DND-41 (cell line): Measurements from ENCODE around the gene PLEKHG3.

Experiments used
- ATAC-seq: fragments of 200-7000 bp; cut with Tn5 transposase; 3 replicates; pipeline ENCODE4 v1.9.1; 2021; ENCODE audit warnings: low read depth; ENCODE audit not compliant: insufficient read depth
- DNase-seq: peaks from one replicate; pipeline ENCODE4 v3.0.0-alpha.2; 2020
- H2AFZ ChIP-seq: 2 replicates; pipeline ENCODE4 v1.6.0; 2012; ENCODE audit warnings: low read depth, low read length
- H3K27ac ChIP-seq: 2 replicates; pipeline ENCODE4 v1.5.1; 2012; ENCODE audit warnings: low read length, inconsistent platforms
- H3K27me3 ChIP-seq: fragments of 200-600 bp; sonication (generic); 2 replicates; pipeline ENCODE4 v1.6.0; 2012; ENCODE audit warnings: low read length, mild to moderate bottlenecking, inconsistent platforms; ENCODE audit not compliant: insufficient read depth, poor library complexity
- H3K36me3 ChIP-seq: 2 replicates; pipeline ENCODE4 v1.5.1; 2012; ENCODE audit warnings: low read length, inconsistent platforms; ENCODE audit not compliant: insufficient read depth
- H3K4me1 ChIP-seq: 2 replicates; pipeline ENCODE4 v1.5.1; 2012; ENCODE audit warnings: mild to moderate bottlenecking, low read length; ENCODE audit not compliant: insufficient read depth
- H3K4me2 ChIP-seq: 2 replicates; pipeline ENCODE4 v1.6.0; 2012; ENCODE audit warnings: mild to moderate bottlenecking, moderate library complexity, low read length, inconsistent platforms; ENCODE audit not compliant: insufficient read depth
- H3K4me3 ChIP-seq, 2 experiments: fragments of 200-600 bp in 1 of 2; shearing (Covaris generic) in 1 of 2; 2 replicates each; pipeline ENCODE4 v1.5.1; 2012 to 2016; ENCODE audit warnings: inconsistent platforms in 2 of 2, low read length in 2 of 2, mild to moderate bottlenecking in 2 of 2, low read depth in 1 of 2, moderate library complexity in 1 of 2
- H3K79me2 ChIP-seq: 2 replicates; pipeline ENCODE4 v1.6.0; 2012; ENCODE audit warnings: low read length, inconsistent platforms; ENCODE audit not compliant: insufficient read depth
- H3K9ac ChIP-seq: 2 replicates; pipeline ENCODE4 v1.6.0; 2012; ENCODE audit warnings: low read depth, mild to moderate bottlenecking, inconsistent platforms, low read length, moderate library complexity
- H3K9me3 ChIP-seq: 2 replicates; pipeline ENCODE4 v1.5.1; 2012; ENCODE audit warnings: low read length, moderate library complexity, mild to moderate bottlenecking, inconsistent platforms; ENCODE audit not compliant: insufficient read depth, severe bottlenecking
- H4K20me1 ChIP-seq: 2 replicates; pipeline ENCODE4 v1.6.0; 2012; ENCODE audit warnings: low read length; ENCODE audit not compliant: insufficient read depth
- CTCF ChIP-seq: IDR thresholded peaks from 2 replicates; pipeline ENCODE4 v1.5.1; 2012; ENCODE audit warnings: borderline replicate concordance, low read length, moderate library complexity, mild to moderate bottlenecking; ENCODE audit not compliant: poor library complexity, severe bottlenecking; ENCODE audit errors: extremely low read depth
- EZH2 ChIP-seq: IDR thresholded peaks from 3 replicates; pipeline ENCODE4 v1.6.1; 2012; ENCODE audit warnings: borderline replicate concordance, low read depth, mild to moderate bottlenecking, moderate library complexity, low read length, inconsistent platforms; ENCODE audit not compliant: severe bottlenecking

The PLEKHG3 gene

GRCh38 chr14:64733899-64734298, 29.7 kb downstream of the PLEKHG3 start:
- Histone ChIP-seq H3K4me3 (no peak overlapping the region), H3K27ac (no peak overlapping the region), H4K20me1 (no peaks in the 10 kb centered on the region), H3K9me3 (no peaks in the 10 kb centered on the region), H3K36me3 (no peaks in the 10 kb centered on the region), H3K79me2 (no peaks in the 10 kb centered on the region), H3K27me3 (no peaks in the 10 kb centered on the region), H3K4me2 (no peak overlapping the region), H3K4me1 (no peaks in the 10 kb centered on the region), H3K9ac (no peak overlapping the region), H2AFZ (no peak overlapping the region)
- no peak for TF ChIP-seq EZH2
- TF ChIP-seq CTCF = no peak
- no peak for ATAC-seq
- no peak for DNase-seq

GRCh38 chr14:64734990-64735389, 30.8 kb downstream of the PLEKHG3 start:
- no peak overlapping the region for H3K9ac ChIP-seq
- H3K4me2 ChIP-seq = no peak overlapping the region
- no peak overlapping the region for H3K4me3 ChIP-seq
- no peak overlapping the region for H3K27ac ChIP-seq
- ATAC-seq = no peak
- TF ChIP-seq EZH2 = no peak
- no peak for TF ChIP-seq CTCF
- no peaks in the 10 kb centered on the region for H3K9me3 ChIP-seq
- no peak for DNase-seq
- no peaks in the 10 kb centered on the region for H3K36me3 ChIP-seq
- H4K20me1 ChIP-seq = no peaks in the 10 kb centered on the region
- H3K4me1 ChIP-seq = no peaks in the 10 kb centered on the region
- H3K79me2 ChIP-seq = no peaks in the 10 kb centered on the region
- H2AFZ ChIP-seq = no peak overlapping the region
- no peaks in the 10 kb centered on the region for H3K27me3 ChIP-seq

- Histone ChIP-seq H3K9ac (no peak overlapping the region), H3K79me2 (no peaks in the 10 kb centered on the region), H3K36me3 (no peaks in the 10 kb centered on the region), H3K4me3 (no peak overlapping the region), H3K27me3 (no peaks in the 10 kb centered on the region), H2AFZ (no peak overlapping the region), H4K20me1 (no peaks in the 10 kb centered on the region), H3K9me3 (no peaks in the 10 kb centered on the region), H3K27ac (no peak overlapping the region), H3K4me2 (no peak overlapping the region), H3K4me1 (no peaks in the 10 kb centered on the region)
- no peak for DNase-seq
- no peak for ATAC-seq
- TF ChIP-seq EZH2 = no peak
- no peak for TF ChIP-seq CTCF
Measured at GRCh38 chr14:64736271-64737169, 32.3 kb downstream of the PLEKHG3 start.
